GM19397 (cell line): ENCODE results near the gene SPATA6L.

Experiments
- ATAC-seq: cut with Tn5 transposase; IDR thresholded peaks from one replicate; pipeline ENCODE4 v1.9.1; 2021; ENCODE audit warnings: mild to moderate bottlenecking, moderate library complexity; ENCODE audit not compliant: unreplicated experiment

Gene SPATA6L

DNA sequence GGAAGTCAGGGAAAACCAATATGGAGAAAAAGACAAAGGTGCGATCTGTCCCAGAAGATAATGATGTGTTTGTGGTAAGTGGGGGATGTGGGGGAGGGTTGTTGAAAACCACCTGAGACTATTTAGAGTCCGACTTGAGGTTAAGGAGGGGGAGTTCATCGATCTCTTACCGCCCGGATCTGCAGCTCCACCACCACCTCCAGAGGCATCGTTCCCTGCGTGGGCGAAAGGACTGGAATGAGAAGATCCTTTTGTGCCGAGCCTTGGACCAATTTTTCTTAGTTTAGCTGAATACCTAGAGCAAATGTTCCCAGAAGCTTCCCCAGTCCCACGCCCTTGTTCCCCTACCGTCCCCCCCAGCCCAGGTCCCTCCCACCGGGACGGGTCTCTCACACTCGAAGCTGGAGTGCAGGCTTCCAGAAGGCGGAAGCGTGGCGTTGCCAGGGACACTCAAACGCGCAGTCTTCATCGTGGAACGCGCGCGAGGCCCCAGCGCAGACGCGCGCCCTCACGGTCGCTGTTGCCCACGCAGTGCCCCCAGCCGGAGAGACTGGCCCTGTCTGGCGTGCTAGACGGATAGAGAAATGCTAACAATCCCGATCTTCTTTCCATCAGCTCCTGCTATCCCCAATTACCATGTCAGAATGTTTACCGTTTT, at the start of gene SPATA6L:
TSS of gene SPATA6L (minus strand) at position 439 of the 658 bp plus-strand sequence. CDS start at position 209, 230 bp downstream.
- ATAC-seq, result no peak

- no peak for ATAC-seq
Measured at GRCh38 chr9:4714266-4715016, 48.2 kb upstream of the SPATA6L start.

GRCh38 chr9:4713849-4714248, 47.6 kb upstream of the SPATA6L start:
- ATAC-seq, result no peak

- ATAC-seq, result no peak
Measured at GRCh38 chr9:4709380-4709779, 43.1 kb upstream of the SPATA6L start.

- no peak for ATAC-seq
Measured at GRCh38 chr9:4706971-4707622, 40.8 kb upstream of the SPATA6L start.

GRCh38 chr9:4706021-4706420, 39.7 kb upstream of the SPATA6L start:
- no peak for ATAC-seq

DNA sequence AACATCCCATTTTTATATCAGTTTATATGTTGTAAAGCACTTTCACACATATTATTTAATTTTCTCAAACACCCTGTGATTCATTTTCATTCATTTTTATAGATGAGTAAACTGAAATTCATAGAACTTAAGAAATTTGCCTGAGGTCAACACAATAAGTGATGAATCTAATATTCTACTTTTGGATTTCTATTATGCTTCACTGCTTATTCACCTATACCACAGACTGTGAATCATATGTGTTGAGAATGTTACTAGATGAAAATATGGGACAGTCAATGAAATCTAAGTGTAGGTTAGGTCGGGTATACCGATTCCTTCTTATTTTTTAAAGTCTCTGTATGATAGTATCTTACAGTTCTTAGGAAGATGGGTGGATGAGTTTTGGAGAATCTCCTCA, 37.8 kb upstream of the SPATA6L start:
- no peak for ATAC-seq

DNA sequence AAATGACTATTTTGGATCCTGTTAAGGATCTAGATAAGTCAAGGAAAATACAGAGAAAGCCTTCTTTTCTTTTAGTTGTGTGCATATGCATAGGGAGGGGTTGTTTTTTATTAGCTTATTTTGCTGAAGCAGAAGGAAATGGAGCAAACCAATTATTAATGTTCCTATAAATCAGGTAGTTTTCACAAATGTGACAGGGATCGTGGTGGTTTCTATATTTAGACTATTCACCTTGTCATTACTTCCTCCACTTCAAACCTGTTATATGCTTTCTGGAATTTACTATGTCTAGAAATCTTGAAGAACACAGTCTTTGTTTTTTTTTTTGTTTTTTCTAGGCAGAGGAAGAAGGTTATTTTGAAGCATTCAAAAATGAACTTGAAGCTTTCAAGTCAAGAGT, 35.2 kb upstream of the SPATA6L start:
- no peak for ATAC-seq

DNA sequence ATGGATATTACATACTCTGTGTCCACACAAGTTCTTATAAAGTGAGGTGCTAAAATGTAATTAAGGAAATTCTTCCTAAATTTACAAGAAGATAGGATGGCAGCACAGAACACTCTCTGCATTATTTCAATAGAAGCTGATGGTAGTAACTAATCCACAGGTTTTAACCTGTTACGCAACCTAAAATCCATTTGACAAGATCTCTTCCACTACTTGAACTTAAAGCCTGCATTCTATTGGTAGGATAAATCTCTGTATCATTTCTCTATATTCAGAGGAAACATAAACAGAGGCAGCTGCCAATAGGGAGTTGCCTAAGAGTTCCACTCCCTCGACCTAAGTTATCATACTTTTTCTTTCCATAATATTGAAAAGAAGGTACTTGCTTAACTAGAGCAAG, 34.7 kb upstream of the SPATA6L start:
- no peak for ATAC-seq

- ATAC-seq, result no peak
Measured at GRCh38 chr9:4700091-4700490, 33.8 kb upstream of the SPATA6L start.

DNA sequence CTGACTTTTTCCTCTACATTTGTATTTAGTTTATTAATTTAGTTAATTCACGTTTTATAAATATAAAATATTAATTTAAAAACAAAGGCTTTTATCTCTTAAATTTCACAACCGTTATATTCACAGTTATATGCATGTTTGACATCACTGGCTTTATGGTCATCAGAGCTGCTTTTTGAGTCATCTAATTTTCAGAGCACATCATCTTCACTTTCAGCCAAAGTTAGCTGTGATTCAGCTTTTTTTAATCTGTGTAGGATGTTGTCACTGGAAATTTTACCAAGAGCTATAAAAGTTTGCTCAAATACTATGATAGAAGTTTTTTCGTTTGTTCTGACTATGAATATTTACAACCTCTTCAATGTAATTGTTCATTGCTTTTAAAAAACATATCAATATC, 25.5 kb upstream of the SPATA6L start:
- ATAC-seq, result no peak

- ATAC-seq, result peak; percentile 69
Measured at GRCh38 chr9:4690144-4690543, 23.9 kb upstream of the SPATA6L start.

GRCh38 chr9:4689687-4690104, 23.4 kb upstream of the SPATA6L start:
- peak; percentile 57 for ATAC-seq

DNA sequence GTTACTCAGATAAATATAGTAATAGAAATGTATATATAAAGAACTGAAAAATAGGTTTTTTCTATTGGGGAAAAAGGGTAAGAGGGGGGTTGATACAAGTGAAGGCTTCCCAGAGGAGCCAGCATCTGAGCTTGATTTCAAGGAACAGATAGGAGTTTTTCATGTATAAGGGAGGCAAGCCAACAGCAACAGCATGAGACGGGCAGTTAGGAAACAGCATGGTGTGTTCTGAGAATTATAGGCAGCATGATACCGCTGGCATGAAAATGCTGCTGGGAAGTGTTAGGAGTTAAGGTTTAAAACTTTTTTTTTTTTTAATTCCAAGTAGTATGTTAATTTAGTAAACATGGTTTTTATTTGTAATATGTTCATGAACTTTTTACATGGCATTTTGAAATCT, 22.7 kb upstream of the SPATA6L start:
- no peak for ATAC-seq

GRCh38 chr9:4686584-4686983, 20.3 kb upstream of the SPATA6L start:
- no peak for ATAC-seq

DNA sequence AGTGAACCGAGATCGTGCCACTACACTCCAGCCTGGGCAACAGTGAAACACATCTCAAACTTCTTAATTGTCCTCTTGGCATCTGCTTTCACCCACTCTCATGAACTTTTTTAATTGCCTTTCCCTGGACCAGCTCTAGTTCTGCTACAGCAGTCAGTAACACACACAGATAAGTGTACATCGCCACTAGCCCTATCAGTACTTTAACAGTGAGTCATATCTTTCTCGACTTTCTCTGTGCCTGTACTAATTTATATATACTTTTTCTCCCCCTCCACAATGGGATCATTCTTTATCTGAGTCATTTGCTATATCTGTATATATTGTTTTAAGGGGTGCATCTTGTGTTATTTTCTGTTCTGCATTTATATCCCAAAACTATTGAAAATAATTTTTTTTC, 19.8 kb upstream of the SPATA6L start:
- ATAC-seq, result no peak

DNA sequence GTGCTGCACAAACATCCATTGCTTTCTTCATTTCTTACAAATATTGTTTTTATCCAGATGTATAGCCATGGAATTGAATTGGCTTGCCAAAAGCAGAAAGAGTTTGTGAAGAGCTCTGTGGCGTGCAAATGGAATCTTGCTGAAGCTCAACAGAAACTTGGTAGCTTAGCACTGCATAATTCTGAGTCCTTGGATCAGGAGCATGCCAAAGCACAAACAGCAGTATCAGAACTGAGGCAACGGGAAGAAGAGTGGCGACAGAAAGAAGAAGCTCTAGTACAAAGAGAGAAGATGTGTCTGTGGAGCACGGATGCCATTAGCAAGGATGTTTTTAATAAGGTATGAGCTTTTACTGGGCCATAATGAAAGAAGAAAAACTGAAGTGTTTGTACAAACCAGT, 18.5 kb upstream of the SPATA6L start:
- no peak for ATAC-seq

- no peak for ATAC-seq
Measured at GRCh38 chr9:4680750-4681149, 14.5 kb upstream of the SPATA6L start.

- ATAC-seq, result no peak
Measured at GRCh38 chr9:4680173-4680525, 13.9 kb upstream of the SPATA6L start.

- ATAC-seq, result peak; percentile 97
Measured at GRCh38 chr9:4679268-4680172, 13.2 kb upstream of the SPATA6L start, which contains the start of gene CDC37L1. TSS of gene CDC37L1 (plus strand) at chr9:4679569. CDS start at chr9:4679768, 199 bp downstream.

- ATAC-seq, result peak; percentile 5
Measured at GRCh38 chr9:4678679-4679267, 12.5 kb upstream of the SPATA6L start.
